Suprapubic skin (tissue), 4 donors: ENCODE data around the gene SCML2. TPM values are rescaled to one million over a fixed set of nuclear protein-coding genes. Genes with fewer than 3 reads are reported as not detected.

Experiments
- DNase-seq, 2 donors: peaks; one replicate each; pipeline ENCODE4 v3.0.0-alpha.2; 2019; ENCODE audit warnings: low spot score in 2 of 2
- H3K27ac ChIP-seq: fragments of 200-600 bp; sonication (generic); one replicate; pipeline ENCODE4 v1.5.1; 2019
- H3K27me3 ChIP-seq: fragments of 200-600 bp; sonication (generic); one replicate; pipeline ENCODE4 v1.5.1; 2019
- H3K36me3 ChIP-seq: fragments of 200-600 bp; sonication (generic); one replicate; pipeline ENCODE4 v1.5.1; 2019
- H3K4me1 ChIP-seq: fragments of 200-600 bp; sonication (generic); one replicate; pipeline ENCODE4 v1.5.1; 2019
- H3K4me3 ChIP-seq: fragments of 200-600 bp; sonication (generic); one replicate; pipeline ENCODE4 v1.5.1; 2019; ENCODE audit warnings: mild to moderate bottlenecking
- H3K9me3 ChIP-seq: fragments of 200-600 bp; sonication (generic); one replicate; pipeline ENCODE4 v1.5.1; 2019
- CTCF ChIP-seq, 2 donors: fragments of 200-600 bp in 1 of 2; fragments of 450-650 bp in 1 of 2; sonication (generic) in 1 of 2; IDR thresholded peaks; one replicate each; pipeline ENCODE4 v1.5.1; 2016 to 2019; ENCODE audit warnings: antibody characterized with exemption in 2 of 2, mild to moderate bottlenecking in 1 of 2, moderate library complexity in 1 of 2
- EP300 ChIP-seq: sonication (generic); formaldehyde crosslinking; IDR thresholded peaks from one replicate; pipeline ENCODE4 v1.6.1; 2017; ENCODE audit warnings: antibody characterized with exemption
- POLR2A ChIP-seq, 2 donors: fragments of 450-650 bp; IDR thresholded peaks; one replicate each; pipeline ENCODE4 v1.6.1; 2017; ENCODE audit warnings: antibody characterized with exemption in 2 of 2, mild to moderate bottlenecking in 2 of 2, moderate library complexity in 2 of 2
- POLR2AphosphoS5 ChIP-seq, 3 donors: sonication (generic); formaldehyde crosslinking; IDR thresholded peaks; one replicate each; pipeline ENCODE4 v1.6.1; 2017; ENCODE audit warnings: antibody characterized with exemption in 3 of 3
- WGBS: methylation state at CpG from one replicate; pipeline ENCODE4 v1.1.5; 2018; 5-methylcytosine and 5-hydroxymethylcytosine counted together
- total RNA-seq, 4 donors: library from RNA; depleted of rRNA; stranded (reverse); fragments of >200 nt; gene quantifications; one replicate each; pipeline ENCODE4 v1.1.0, GENCODE V29; 2016

The SCML2 gene
- total RNA-seq, 4 donors from 2014 or later = 1.1 to 3.7 (median 2.2) TPM

GRCh38 chrX:18227458-18227857 is 127.0 kb downstream of the SCML2 start:
- Histone ChIP-seq H3K4me3 (no peak overlapping the region), H3K27ac (no peak overlapping the region), H3K9me3 (no peaks in the 10 kb centered on the region), H3K27me3 (no peaks in the 10 kb centered on the region), H3K36me3 (no peaks in the 10 kb centered on the region), H3K4me1 (no peaks in the 10 kb centered on the region)
- TF ChIP-seq CTCF (IDR thresholded peaks at IDR 0.05) = no peak
- TF ChIP-seq POLR2A (IDR thresholded peaks at IDR 0.05) = no peak
- TF ChIP-seq EP300 = no peak
- TF ChIP-seq POLR2AphosphoS5 (IDR thresholded peaks at IDR 0.05) = no peak
- WGBS = 72% methylated on average over 7 of the region's 7 CpGs
- DNase-seq = no peak

- H3K9me3 ChIP-seq = no peaks in the 10 kb centered on the region
- TF ChIP-seq EP300 = no peak
- TF ChIP-seq POLR2AphosphoS5 (IDR thresholded peaks at IDR 0.05) = no peak
- TF ChIP-seq POLR2A (IDR thresholded peaks at IDR 0.05) = no peak
- no peak for TF ChIP-seq CTCF (IDR thresholded peaks at IDR 0.05)
- H3K36me3 ChIP-seq = no peaks in the 10 kb centered on the region
- H3K27me3 ChIP-seq = no peaks in the 10 kb centered on the region
- WGBS = 94% methylated on average over 14 of the region's 19 CpGs
- H3K27ac ChIP-seq = no peak within 1 kb of the TSS
- H3K4me3 ChIP-seq = no peak within 1 kb of the TSS
- no peak for DNase-seq
- H3K4me1 ChIP-seq = no peaks in the 10 kb centered on the region
Observed at GRCh38 chrX:18220786-18221185, 133.7 kb downstream of the SCML2 start, which contains the start of gene BEND2. BEND2 (minus strand) TSS chrX:18220886; CDS start chrX:18220750, 136 bp downstream.

GRCh38 chrX:18210470-18210869 is 144.0 kb downstream of the SCML2 start:
- Histone ChIP-seq H3K4me3 (no peak overlapping the region), H3K9me3 (no peaks in the 10 kb centered on the region), H3K27ac (no peak overlapping the region), H3K36me3 (no peaks in the 10 kb centered on the region), H3K4me1 (no peaks in the 10 kb centered on the region), H3K27me3 (no peaks in the 10 kb centered on the region)
- WGBS = 22% methylated on average over 2 of the region's 2 CpGs
- no peak for TF ChIP-seq POLR2A (IDR thresholded peaks at IDR 0.05)
- no peak for DNase-seq

GRCh38 chrX:18206657-18207056 is 147.8 kb downstream of the SCML2 start:
- DNase-seq = no peak
- no peak overlapping the region for H3K27ac ChIP-seq
- H3K36me3 ChIP-seq = no peaks in the 10 kb centered on the region
- H3K4me3 ChIP-seq = no peak overlapping the region
- no peaks in the 10 kb centered on the region for H3K9me3 ChIP-seq
- no peaks in the 10 kb centered on the region for H3K4me1 ChIP-seq
- H3K27me3 ChIP-seq = no peaks in the 10 kb centered on the region
- 68% methylated on average over 8 of the region's 8 CpGs for WGBS
- TF ChIP-seq EP300 (no peak), CTCF (IDR thresholded peaks at IDR 0.05) (no peak), POLR2A (IDR thresholded peaks at IDR 0.05) (no peak), POLR2AphosphoS5 (IDR thresholded peaks at IDR 0.05) (no peak)

- Histone ChIP-seq H3K9me3 (no peaks in the 10 kb centered on the region), H3K27me3 (no peaks in the 10 kb centered on the region), H3K27ac (no peak overlapping the region), H3K36me3 (no peaks in the 10 kb centered on the region), H3K4me1 (no peaks in the 10 kb centered on the region), H3K4me3 (no peak overlapping the region)
- no peak for DNase-seq
- no peak for TF ChIP-seq POLR2AphosphoS5 (IDR thresholded peaks at IDR 0.05)
- TF ChIP-seq POLR2A (IDR thresholded peaks at IDR 0.05) = no peak
- TF ChIP-seq EP300 = no peak
- no peak for TF ChIP-seq CTCF (IDR thresholded peaks at IDR 0.05)
- WGBS = 77% methylated on average over 4 of the region's 5 CpGs
Observed at GRCh38 chrX:18203631-18204030, 150.9 kb downstream of the SCML2 start.

GRCh38 chrX:18194688-18195087 is 159.8 kb downstream of the SCML2 start:
- Histone ChIP-seq H3K4me3 (no peak overlapping the region), H3K36me3 (no peaks in the 10 kb centered on the region), H3K9me3 (no peaks in the 10 kb centered on the region), H3K27ac (no peak overlapping the region), H3K4me1 (no peaks in the 10 kb centered on the region), H3K27me3 (no peaks in the 10 kb centered on the region)
- 38% methylated on average over 1 of the region's 1 CpG for WGBS
- no peak for TF ChIP-seq CTCF (IDR thresholded peaks at IDR 0.05)
- no peak for TF ChIP-seq POLR2A (IDR thresholded peaks at IDR 0.05)
- no peak for TF ChIP-seq EP300
- no peak for TF ChIP-seq POLR2AphosphoS5 (IDR thresholded peaks at IDR 0.05)
- no peak for DNase-seq
